Ishikawa (cell line): Measurements from ENCODE around the gene SLC28A1.

Source experiments
- CEBPB ChIP-seq: IDR thresholded peaks from 2 replicates; pipeline ENCODE4 v1.6.1; 2012
- CREB1 ChIP-seq: IDR thresholded peaks from 2 replicates; pipeline ENCODE4 v1.6.1; 2012; ENCODE audit warnings: low read depth
- EGR1 ChIP-seq: IDR thresholded peaks from 2 replicates; pipeline ENCODE4 v1.6.1; 2012
- EP300 ChIP-seq: IDR thresholded peaks from 2 replicates; pipeline ENCODE4 v1.6.1; 2012; ENCODE audit warnings: borderline replicate concordance
- MAX ChIP-seq: IDR thresholded peaks from 2 replicates; pipeline ENCODE4 v1.6.1; 2012
- NFIC ChIP-seq: IDR thresholded peaks from 2 replicates; pipeline ENCODE4 v1.6.1; 2012
- RAD21 ChIP-seq: IDR thresholded peaks from 2 replicates; pipeline ENCODE4 v1.6.1; 2012; ENCODE audit warnings: low read depth
- TAF1 ChIP-seq: IDR thresholded peaks from 2 replicates; pipeline ENCODE4 v1.6.1; 2012; ENCODE audit warnings: low read depth, mild to moderate bottlenecking
- YY1 ChIP-seq: IDR thresholded peaks from 2 replicates; pipeline ENCODE4 v1.6.1; 2012; ENCODE audit warnings: low read depth
- ZBTB7A ChIP-seq: IDR thresholded peaks from 2 replicates; pipeline ENCODE4 v1.6.1; 2012; ENCODE audit warnings: low read depth

- no peak for TF ChIP-seq CEBPB
- no peak for TF ChIP-seq MAX
- no peak for TF ChIP-seq ZBTB7A
- TF ChIP-seq EGR1, result no peak
- TF ChIP-seq RAD21, result no peak
- no peak for TF ChIP-seq EP300
- TF ChIP-seq TAF1, result no peak
- TF ChIP-seq NFIC, result no peak
- no peak for TF ChIP-seq YY1
- no peak for TF ChIP-seq CREB1
Observed at GRCh38 chr15:84915606-84915958, 31.1 kb downstream of the SLC28A1 start.
